Measurements from ENCODE around the gene COMP. TPM values are rescaled to one million over a fixed set of nuclear protein-coding genes. Genes with fewer than 3 reads are reported as not detected.

The COMP gene
- total and polyA plus RNA-seq, 10 of the 15 experiments (the other 5 are each of a cell fraction or from before 2014, with no cell fraction given) = 0.17 TPM; not detected in 9

- SMC1A ChIA-PET (ENCODE audit: uncharacterized antibody, unreplicated experiment) = no interaction called here
- WGBS (ENCODE audit: insufficient coverage, insufficient replicate concordance, low lambda C conversion rate, missing lambda C conversion rate) = 85% methylated on average over 16 of the region's 16 CpGs
Measured at GRCh38 chr19:18761531-18762110, 29.5 kb downstream of the COMP start.

More at GRCh38 chr19:18761531-18762110, 29.5 kb downstream of the COMP start:
- Histone ChIP-seq H3K4me2 (ENCODE audit: control insufficient read depth, insufficient read depth) (no peak overlapping the region), H3K9ac (ENCODE audit: control insufficient read depth, insufficient read depth, low read length) (no peak overlapping the region), H3K27me3 (replicated peaks in 1 of 2; ENCODE audit: control insufficient read depth in 2 of 2, insufficient read depth in 2 of 2, low read length in 1 of 2) (no peaks in the 10 kb centered on the region), H3K79me2 (ENCODE audit: control insufficient read depth, insufficient read depth, low read length) (no peaks in the 10 kb centered on the region), H3K9me3 (replicated peaks; ENCODE audit: control insufficient read depth, insufficient read depth, low read length) (no peaks in the 10 kb centered on the region), H3K36me3 (ENCODE audit: control insufficient read depth in 2 of 2, insufficient read depth in 2 of 2, low read length in 1 of 2) (no peaks in the 10 kb centered on the region), H2AFZ (ENCODE audit: control insufficient read depth, low read depth, low read length) (no peak overlapping the region), H3K4me1 (ENCODE audit: control insufficient read depth, insufficient read depth, low read length) (peaks cover 6% of the 10 kb centered on the region), H3K4me3 (no peak overlapping the region), H3K27ac (ENCODE audit: control insufficient read depth, insufficient read depth) (no peak overlapping the region), H4K20me1 (ENCODE audit: control insufficient read depth, insufficient read depth) (no peaks in the 10 kb centered on the region)
- POLR2A ChIA-PET = no interaction called here
- DNase-seq (ENCODE audit: low read depth, low spot score) (no peak), FAIRE-seq (no peak), ATAC-seq (no peak)
- BruUV-seq (replicated peaks) = no TSS peak
- CTCF ChIA-PET = no interaction called here
- no peak for TF ChIP-seq SREBF2 (IDR thresholded peaks at IDR 0.05; ENCODE audit: low read length)
- no peak for TF ChIP-seq NBN (IDR thresholded peaks at IDR 0.05)
- TF ChIP-seq BCL3 (IDR thresholded peaks at IDR 0.05; ENCODE audit: borderline replicate concordance, insufficient read depth, low read depth, low read length, poor library complexity, severe bottlenecking) = no peak
- no peak for TF ChIP-seq SP1 (IDR thresholded peaks at IDR 0.05; ENCODE audit: low read depth, low read length)
- TF ChIP-seq CBX3 (IDR thresholded peaks at IDR 0.05; ENCODE audit: borderline replicate concordance, low read depth) = no peak
- no peak for TF ChIP-seq ZZZ3 (IDR thresholded peaks at IDR 0.05; ENCODE audit: control insufficient read depth, insufficient read length, low read depth)
- TF ChIP-seq POLR2A (IDR thresholded peaks at IDR 0.05; ENCODE audit: low read depth, low read length) = 0 out of 2 replicates have a peak, but pooled peaks have one; percentile 6
- TF ChIP-seq FOXK2 (IDR thresholded peaks at IDR 0.05) = no peak
- TF ChIP-seq CREM (IDR thresholded peaks at IDR 0.05; ENCODE audit: low read depth) = no peak
- intact Hi-C loops (cut with micrococcal nuclease; ENCODE audit: unreplicated experiment) = no loop called here
- RAD21 ChIA-PET (ENCODE audit: unreplicated experiment) = no interaction called here
- in situ Hi-C loops (cut with MboI) = no loop called here

Data from GM12878 (cell line).